ENCODE results near the gene ADD1.

Gene ADD1

GRCh38 chr4:2859514-2859913 lies 15.9 kb downstream of the ADD1 start:
- FAIRE-seq, result no peak
- no peak for TF ChIP-seq CTCF (IDR thresholded peaks at IDR 0.05; ENCODE audit: insufficient read depth, missing control alignments)
- DNase-seq (ENCODE audit: insufficient read length, low spot score), result no peak

- DNase-seq (ENCODE audit: insufficient read length, low spot score) (no peak), FAIRE-seq (no peak)
- TF ChIP-seq CTCF (IDR thresholded peaks at IDR 0.05; ENCODE audit: insufficient read depth, missing control alignments), result no peak
Measured at GRCh38 chr4:2860391-2861348, 17.0 kb downstream of the ADD1 start.

GRCh38 chr4:2861631-2862436 lies 18.2 kb downstream of the ADD1 start:
- no peak for TF ChIP-seq CTCF (IDR thresholded peaks at IDR 0.05; ENCODE audit: insufficient read depth, missing control alignments)
- DNase-seq (ENCODE audit: insufficient read length, low spot score), result no peak
- no peak for FAIRE-seq

GRCh38 chr4:2862528-2862927 lies 18.9 kb downstream of the ADD1 start:
- TF ChIP-seq CTCF (IDR thresholded peaks at IDR 0.05; ENCODE audit: insufficient read depth, missing control alignments), result no peak

GRCh38 chr4:2863649-2864048 lies 20.0 kb downstream of the ADD1 start:
- TF ChIP-seq CTCF (IDR thresholded peaks at IDR 0.05; ENCODE audit: insufficient read depth, missing control alignments), result no peak
- DNase-seq (ENCODE audit: insufficient read length, low spot score) (no peak), FAIRE-seq (no peak)

More at GRCh38 chr4:2862528-2862927, 18.9 kb downstream of the ADD1 start:
- no peak for FAIRE-seq
- DNase-seq (ENCODE audit: insufficient read length, low spot score), result no peak

GRCh38 chr4:2865196-2865780 lies 21.6 kb downstream of the ADD1 start:
- DNase-seq (ENCODE audit: insufficient read length, low spot score) (no peak), FAIRE-seq (no peak)
- no peak for TF ChIP-seq CTCF (IDR thresholded peaks at IDR 0.05; ENCODE audit: insufficient read depth, missing control alignments)
